ENCODE results near the gene KCNB1. TPM values are rescaled to one million over a fixed set of nuclear protein-coding genes. Genes with fewer than 3 reads are reported as not detected.

Gene KCNB1
- total RNA-seq = 1 to 10 TPM in 3 of 6 donors, under 1 TPM in 3; 0.40 to 2.2 (median 0.98) TPM

GRCh38 chr20:49482621-49483017 is at the start of gene KCNB1:
Gene KCNB1 (minus strand): TSS chr20:49482668. CDS start chr20:49482480, 188 bp downstream.
- Histone ChIP-seq H3K4me1 (peaks cover 20 to 27% (median 22%) of the 10 kb centered on the region in 4 donors), H3K4me3 (peak within 1 kb of the TSS in 3 of 4 donors; percentile 29 to 44 (median 42)), H3K27me3 (peaks cover 0 to 30% (median 15%) of the 10 kb centered on the region in 4 donors), H3K9me3 (no peaks in the 10 kb centered on the region), H3K27ac (no peak within 1 kb of the TSS), H3K36me3 (no peaks in the 10 kb centered on the region)
- TF ChIP-seq CTCF (IDR thresholded peaks at IDR 0.05) (peak in 1 of 6 experiments; percentile 9), POLR2AphosphoS5 (IDR thresholded peaks at IDR 0.05) (no peak)
- 2 to 5% methylated on average over 11 to 17 of the region's 34 CpGs for WGBS, 2 donors
- ATAC-seq (ENCODE audit: low FRiP score in 2 of 2) = peak; percentile 70 to 81
- peak; percentile 22 to 90 for DNase-seq

GRCh38 chr20:49529470-49529869 is 47.0 kb upstream of the KCNB1 start:
- H3K36me3 ChIP-seq = no peaks in the 10 kb centered on the region
- DNase-seq (no peak), ATAC-seq (ENCODE audit: low FRiP score in 2 of 2) (no peak)
- H3K4me1 ChIP-seq = peaks cover 0 to 4% (median 0%) of the 10 kb centered on the region in 4 donors
- H3K27me3 ChIP-seq = no peaks in the 10 kb centered on the region
- no peak overlapping the region for H3K27ac ChIP-seq
- H3K4me3 ChIP-seq = no peak overlapping the region
- 80 to 90% methylated on average over 5 of the region's 5 CpGs for WGBS, 2 donors
- H3K9me3 ChIP-seq = peaks cover 0 to 6% (median 0%) of the 10 kb centered on the region in 4 donors
- TF ChIP-seq POLR2AphosphoS5 (IDR thresholded peaks at IDR 0.05) = no peak
- TF ChIP-seq CTCF (IDR thresholded peaks at IDR 0.05) = no peak
- TF ChIP-seq EP300 (IDR thresholded peaks at IDR 0.05) = no peak
- no peak for TF ChIP-seq POLR2A (IDR thresholded peaks at IDR 0.05)

DNA sequence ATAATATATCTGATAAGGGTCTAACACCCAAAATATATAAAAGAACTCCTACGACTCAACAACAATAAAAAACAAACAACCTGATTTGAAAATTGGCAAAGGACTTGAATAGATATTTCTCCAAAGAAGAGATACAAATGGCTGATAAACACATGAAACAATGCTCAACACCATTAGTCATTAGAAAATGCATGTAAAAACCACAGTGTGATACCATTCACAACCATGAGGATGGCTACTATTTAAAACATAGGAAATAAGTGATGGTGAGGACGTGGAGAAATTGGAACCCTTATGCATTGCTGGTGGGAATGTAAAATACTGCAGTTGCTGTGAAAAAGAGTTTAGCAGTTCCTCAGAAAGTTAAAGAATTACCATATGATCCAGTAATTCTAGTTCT is 44.1 kb upstream of the KCNB1 start:
- Histone ChIP-seq H3K27me3 (no peaks in the 10 kb centered on the region), H3K9me3 (peaks cover 0 to 8% (median 0%) of the 10 kb centered on the region in 4 donors), H3K4me1 (no peaks in the 10 kb centered on the region), H3K36me3 (no peaks in the 10 kb centered on the region), H3K4me3 (no peak overlapping the region), H3K27ac (no peak overlapping the region)
- TF ChIP-seq EP300 (IDR thresholded peaks at IDR 0.05) (no peak), POLR2A (IDR thresholded peaks at IDR 0.05) (no peak), CTCF (IDR thresholded peaks at IDR 0.05) (no peak), POLR2AphosphoS5 (IDR thresholded peaks at IDR 0.05) (no peak)
- WGBS, 2 donors = 65 to 71% methylated on average over 2 of the region's 2 CpGs
- no peak for ATAC-seq (ENCODE audit: low FRiP score in 2 of 2)
- DNase-seq = no peak

- Histone ChIP-seq H3K4me1 (no peaks in the 10 kb centered on the region), H3K27ac (no peak overlapping the region), H3K9me3 (peaks cover 0 to 8% (median 0%) of the 10 kb centered on the region in 4 donors), H3K4me3 (no peak overlapping the region), H3K36me3 (no peaks in the 10 kb centered on the region), H3K27me3 (no peaks in the 10 kb centered on the region)
- TF ChIP-seq POLR2A (IDR thresholded peaks at IDR 0.05) (no peak), CTCF (IDR thresholded peaks at IDR 0.05) (no peak), EP300 (IDR thresholded peaks at IDR 0.05) (no peak), POLR2AphosphoS5 (IDR thresholded peaks at IDR 0.05) (no peak)
- 87 to 93% methylated on average over 6 of the region's 6 CpGs for WGBS, 2 donors
- DNase-seq (no peak), ATAC-seq (ENCODE audit: low FRiP score in 2 of 2) (no peak)
Observed at GRCh38 chr20:49526056-49526455, 43.6 kb upstream of the KCNB1 start.

DNA sequence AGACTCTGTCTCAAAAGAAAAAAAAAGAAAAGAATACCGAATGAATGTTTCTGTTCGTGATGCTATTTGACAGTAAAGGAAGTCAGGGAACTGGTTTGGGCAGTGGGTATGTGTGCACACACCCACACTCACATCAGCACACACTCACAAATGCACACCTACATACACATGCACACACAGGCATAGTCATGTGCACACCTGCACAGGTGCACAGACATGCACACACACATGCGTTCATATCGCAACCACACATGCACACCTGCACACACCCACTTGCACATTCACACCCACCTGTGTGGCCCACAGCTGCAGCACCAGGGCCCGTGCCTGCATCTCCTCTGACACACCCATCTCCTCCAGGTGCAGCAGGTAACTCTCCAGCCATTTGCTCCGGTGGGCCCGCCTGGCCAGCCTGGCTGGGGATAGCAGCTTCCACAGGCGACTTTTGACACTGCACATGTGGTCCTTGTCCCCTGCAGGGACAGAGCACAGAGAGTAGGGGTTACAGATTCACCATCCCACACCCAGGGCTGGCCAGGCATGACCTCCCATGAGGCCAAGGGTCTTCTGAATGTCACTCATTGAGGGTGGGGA is 41.4 kb upstream of the KCNB1 start:
- H3K27ac ChIP-seq = no peak overlapping the region
- H3K9me3 ChIP-seq = peaks cover 0 to 8% (median 0%) of the 10 kb centered on the region in 4 donors
- H3K27me3 ChIP-seq = no peaks in the 10 kb centered on the region
- TF ChIP-seq POLR2A (IDR thresholded peaks at IDR 0.05) = no peak
- no peak for TF ChIP-seq CTCF (IDR thresholded peaks at IDR 0.05)
- TF ChIP-seq EP300 (IDR thresholded peaks at IDR 0.05) = no peak
- no peak for TF ChIP-seq POLR2AphosphoS5 (IDR thresholded peaks at IDR 0.05)
- no peaks in the 10 kb centered on the region for H3K4me1 ChIP-seq
- ATAC-seq (ENCODE audit: low FRiP score in 2 of 2) = peak in 1 of 2 donors; percentile 35
- WGBS, 2 donors = 91 to 95% methylated on average over 5 to 8 of the region's 8 CpGs
- H3K36me3 ChIP-seq = no peaks in the 10 kb centered on the region
- DNase-seq = peak in 1 of 2 donors; percentile 58
- H3K4me3 ChIP-seq = no peak overlapping the region

Data from upper lobe of left lung (tissue), 6 donors.